ACHN (cell line): ENCODE measurements around the gene SLC25A51.

Experiments used
- DNase-seq: peaks from one replicate; pipeline ENCODE4 v3.0.0-alpha.2; 2015
- in situ Hi-C: cut with HindIII; loops from 2 replicates; pipeline ENCODE4 v1.10.0; 2017; ENCODE audit warnings: low sequenced_read_pairs, low pct_ligation_motif_present, low pct_unique_long_range_greater_than_20kb

SLC25A51 gene

GRCh38 chr9:37922363-37923117 lies 18.6 kb upstream of the SLC25A51 start:
- in situ Hi-C loops = no loop called here
- no peak for DNase-seq

DNA sequence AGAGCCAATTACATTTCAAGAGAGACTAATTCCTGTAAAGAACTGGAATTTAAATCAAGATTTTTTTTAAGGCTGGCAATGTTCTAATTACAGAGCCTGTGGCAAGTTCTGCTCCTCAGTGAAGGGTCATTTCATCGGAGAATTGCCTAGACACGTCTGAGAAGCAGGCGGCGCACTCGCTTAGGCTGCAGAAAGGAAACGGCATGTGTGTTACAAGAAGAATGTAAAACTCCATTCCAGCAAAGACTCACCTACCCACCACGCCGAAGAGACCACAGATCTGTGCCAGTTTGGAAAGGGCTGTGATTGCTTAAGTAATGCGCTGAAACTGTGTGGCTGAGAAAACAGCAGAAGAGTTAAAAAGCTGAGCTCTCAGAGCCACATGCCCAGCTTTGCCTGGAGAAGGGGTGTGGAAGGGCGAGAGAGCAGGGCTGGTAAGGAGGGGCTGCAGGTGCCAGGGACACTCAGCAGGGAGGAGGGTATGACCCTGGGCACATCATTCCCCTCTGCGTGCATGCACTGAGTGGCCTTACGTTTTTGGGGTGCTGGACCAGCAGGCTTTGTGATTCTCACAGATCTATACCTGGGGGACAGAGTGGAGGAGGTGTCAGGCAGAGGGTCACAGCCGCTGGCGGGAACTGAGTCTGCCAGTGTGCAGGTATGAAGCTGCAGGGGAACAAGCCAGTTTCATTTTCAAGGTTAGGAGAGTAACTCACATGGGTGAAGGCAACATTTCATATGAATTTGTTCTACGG lies 17.8 kb upstream of the SLC25A51 start:
- DNase-seq = no peak
- in situ Hi-C loops = no loop called here

GRCh38 chr9:37921168-37921510 lies 17.2 kb upstream of the SLC25A51 start:
- no peak for DNase-seq
- in situ Hi-C loops = no loop called here

DNA sequence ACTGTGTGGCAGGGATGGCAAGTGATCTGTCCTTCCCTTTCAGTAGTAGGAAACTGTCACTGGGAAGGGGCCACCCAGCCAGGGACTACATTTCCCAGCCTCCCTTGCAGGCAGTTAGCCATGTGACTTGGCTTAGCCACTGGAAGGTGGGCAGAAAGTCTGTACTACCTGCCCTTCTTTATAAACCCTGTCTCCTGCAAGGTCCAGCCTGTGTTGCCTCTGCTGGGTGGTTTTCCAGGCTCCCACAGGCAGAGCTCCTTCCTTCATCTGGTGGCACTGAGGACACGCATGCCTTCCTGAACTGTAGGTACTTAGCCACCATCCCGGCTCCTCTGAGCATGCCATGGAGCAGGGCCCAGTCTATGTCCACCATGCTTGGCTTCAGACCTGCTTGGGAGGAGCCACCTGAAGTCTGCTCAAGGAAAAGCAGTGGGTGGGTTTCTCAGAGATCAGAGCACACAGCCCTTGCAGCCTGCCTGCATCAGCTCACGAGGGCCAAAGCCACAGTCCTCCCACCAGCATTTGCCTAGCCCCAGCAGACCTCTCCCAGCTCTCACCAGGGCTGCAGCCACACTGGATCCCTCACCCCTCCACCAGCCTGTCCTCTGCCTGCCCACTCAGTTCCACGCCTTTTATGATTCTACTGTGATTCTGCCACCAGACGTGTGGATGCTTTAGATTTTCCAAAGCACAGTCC lies 16.7 kb upstream of the SLC25A51 start:
- in situ Hi-C loops = no loop called here
- no peak for DNase-seq

- DNase-seq = no peak
- in situ Hi-C loops = no loop called here
These were observed 16.0 kb upstream of the SLC25A51 start for GRCh38 chr9:37919956-37920335.

DNA sequence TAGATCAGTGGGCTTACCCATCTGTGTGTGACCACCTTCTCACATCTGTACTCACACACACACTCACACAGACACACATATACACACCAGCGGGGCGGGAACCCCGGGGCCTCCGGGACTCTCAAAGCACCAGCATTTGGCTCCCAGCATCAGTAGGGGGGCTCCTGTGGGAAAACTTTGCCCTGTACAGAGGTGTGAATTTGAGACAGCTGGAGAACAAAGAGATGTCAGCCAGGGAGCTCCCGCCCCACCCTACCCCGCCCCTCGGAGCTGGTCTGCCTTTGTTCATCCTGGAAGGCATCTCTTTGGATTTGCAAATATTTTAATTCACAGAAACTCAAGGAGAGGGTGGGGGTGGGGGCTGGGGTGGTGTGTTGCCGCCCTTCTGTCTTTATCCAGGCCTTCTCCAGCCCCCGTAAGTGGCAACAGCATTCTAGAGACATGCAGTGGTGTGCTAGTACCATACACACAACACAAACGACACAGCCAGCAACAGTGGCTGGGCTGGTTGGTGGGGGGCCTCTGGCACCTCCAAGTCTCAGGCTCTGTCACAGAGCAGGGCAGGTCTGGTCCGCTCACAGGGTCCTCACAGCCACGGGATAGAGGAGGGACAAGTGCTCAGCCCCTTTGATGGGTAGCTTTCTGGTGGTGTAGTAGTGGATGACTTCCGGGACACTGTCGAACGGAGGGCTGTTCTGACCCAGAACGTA lies 15.5 kb upstream of the SLC25A51 start:
- no peak for DNase-seq
- in situ Hi-C loops = no loop called here

DNA sequence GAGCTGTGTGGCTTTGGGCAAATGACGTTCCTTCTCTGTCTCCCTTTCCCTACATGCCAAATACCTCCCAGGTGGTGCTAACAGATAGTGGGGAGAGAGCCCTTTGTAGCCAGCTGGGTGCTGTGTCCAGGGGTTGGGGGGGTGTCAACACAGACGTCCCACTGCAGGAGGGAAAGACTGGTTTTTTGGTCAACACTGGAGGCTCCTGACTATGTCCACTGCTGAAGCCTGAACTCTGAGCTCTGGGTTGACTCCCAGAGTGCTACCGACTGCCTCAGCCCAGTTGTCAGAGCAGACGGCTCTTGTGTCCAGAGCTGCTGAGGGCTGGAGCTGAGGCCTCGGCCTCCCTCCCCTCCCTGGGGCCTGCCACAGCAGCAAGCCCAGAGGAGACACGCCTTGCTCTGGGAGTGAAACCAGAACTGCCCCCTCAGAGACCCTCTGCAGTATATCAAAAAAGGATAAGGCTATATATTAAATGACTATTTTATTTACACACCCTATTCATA lies 14.8 kb upstream of the SLC25A51 start:
- in situ Hi-C loops = no loop called here
- no peak for DNase-seq

- in situ Hi-C loops = no loop called here
- no peak for DNase-seq
These were observed 14.1 kb upstream of the SLC25A51 start for GRCh38 chr9:37917801-37918664.

- in situ Hi-C loops = no loop called here
- no peak for DNase-seq
These were observed 13.4 kb upstream of the SLC25A51 start for GRCh38 chr9:37917313-37917731.

DNA sequence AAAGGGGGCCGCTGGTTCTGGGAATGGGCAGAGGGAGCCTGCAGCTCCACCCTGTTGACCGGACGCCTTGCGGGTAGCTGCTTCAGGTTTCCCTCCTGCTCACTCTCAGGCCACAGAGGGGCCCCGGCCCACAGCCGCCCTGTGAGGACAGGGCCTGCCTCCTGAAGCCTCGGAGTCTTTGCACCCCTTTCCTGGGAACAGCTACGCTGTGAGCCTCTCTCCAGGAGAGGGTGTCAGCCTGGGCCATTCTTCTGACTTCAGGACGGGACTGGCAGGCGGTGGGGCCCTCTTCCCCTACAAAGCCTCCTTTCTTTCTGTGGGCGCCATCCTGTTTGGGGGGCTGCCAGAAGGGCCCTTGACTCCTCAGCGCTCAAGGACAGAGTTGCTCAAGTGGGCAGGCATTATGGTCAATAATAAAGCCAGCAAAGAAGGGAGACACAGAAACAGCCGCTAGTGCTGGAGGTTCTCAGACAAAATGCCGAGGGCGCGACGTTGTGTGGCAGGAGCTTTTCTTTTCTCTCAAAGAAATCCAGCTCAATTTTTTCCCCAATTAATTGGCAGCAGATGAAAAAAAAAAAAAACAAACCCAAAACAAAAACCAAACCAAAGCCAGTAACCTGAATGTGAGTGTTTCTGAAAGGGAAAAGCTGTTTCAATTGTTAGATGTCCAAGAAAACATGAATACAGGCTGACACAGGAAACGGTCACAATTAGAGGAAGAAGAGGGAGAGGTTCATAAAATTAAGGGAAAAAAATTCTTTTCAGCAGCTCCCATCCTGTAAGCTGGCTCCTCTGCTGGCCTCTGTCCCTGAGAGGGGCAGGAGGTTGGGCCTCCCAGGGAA lies 12.8 kb upstream of the SLC25A51 start:
- in situ Hi-C loops = no loop called here
- no peak for DNase-seq

- in situ Hi-C loops = no loop called here
- DNase-seq = no peak
These were observed 12.1 kb upstream of the SLC25A51 start for GRCh38 chr9:37915911-37916470.

DNA sequence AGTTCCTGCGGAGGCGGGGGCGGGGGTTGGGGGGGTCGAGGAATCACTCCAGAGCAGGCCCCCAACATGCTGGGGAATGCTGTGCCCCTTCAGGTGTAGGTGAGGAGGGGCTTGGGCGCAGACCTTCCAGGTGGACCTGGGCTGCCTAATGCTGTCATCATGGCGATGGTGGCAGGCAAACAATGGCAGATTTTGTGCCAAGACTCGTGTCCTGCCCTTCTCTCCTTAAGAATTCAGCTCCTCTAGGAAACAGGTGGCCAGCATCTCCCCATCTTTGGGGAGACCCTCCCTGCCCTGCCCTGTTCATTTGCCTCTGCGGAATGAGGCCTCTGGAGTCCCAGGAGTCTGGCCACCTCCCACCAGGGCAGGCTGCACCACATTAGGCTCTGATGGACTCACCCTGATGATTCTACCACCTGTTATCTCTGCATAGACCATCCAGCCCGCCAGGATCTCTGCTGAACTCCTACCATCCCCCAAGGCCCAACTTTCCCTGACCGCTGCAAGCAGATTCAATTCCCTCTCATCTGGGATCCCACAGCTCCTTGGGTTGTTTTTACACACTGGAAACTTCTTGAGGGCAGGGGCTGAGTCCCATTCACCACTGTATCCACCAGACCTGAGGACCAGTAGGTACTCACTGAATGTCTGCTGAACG lies 10.9 kb upstream of the SLC25A51 start:
- no peak for DNase-seq
- in situ Hi-C loops = no loop called here

GRCh38 chr9:37914154-37914551 lies 10.2 kb upstream of the SLC25A51 start:
- no peak for DNase-seq
- in situ Hi-C loops = no loop called here

DNA sequence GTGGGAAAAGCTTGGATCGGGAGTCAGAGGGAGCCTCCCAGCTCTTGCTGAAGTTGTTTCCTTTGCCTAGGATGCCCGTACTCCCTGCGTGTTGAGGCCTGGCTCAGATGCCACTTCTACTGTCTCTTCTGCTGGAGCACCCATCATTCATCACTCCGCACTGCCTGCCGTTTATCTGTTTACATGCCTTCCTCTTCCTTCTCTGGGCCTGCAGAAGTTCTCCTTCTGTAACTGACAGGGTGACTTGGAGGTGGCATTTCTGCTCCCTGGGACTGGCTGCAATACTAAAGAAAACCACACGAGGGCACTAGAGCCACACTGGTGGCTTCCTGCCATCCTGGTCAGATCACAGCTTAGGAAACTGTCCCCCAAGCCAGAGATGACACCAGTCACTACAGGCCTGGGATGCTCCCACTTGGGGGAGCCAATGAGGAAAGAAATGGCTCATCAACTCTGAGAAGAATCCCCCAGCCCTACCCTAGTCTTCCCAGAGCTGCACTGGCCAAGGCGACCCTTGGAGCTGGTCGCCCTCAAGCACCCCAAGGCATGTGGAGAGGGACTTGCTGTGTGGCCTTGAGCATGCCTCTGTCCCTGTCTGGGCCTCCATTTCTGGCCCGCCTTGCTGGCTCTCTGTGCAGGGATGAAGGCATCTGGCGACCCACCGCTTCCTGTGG lies 9.7 kb upstream of the SLC25A51 start:
- DNase-seq = peak; percentile 64
- in situ Hi-C loops = no loop called here

DNA sequence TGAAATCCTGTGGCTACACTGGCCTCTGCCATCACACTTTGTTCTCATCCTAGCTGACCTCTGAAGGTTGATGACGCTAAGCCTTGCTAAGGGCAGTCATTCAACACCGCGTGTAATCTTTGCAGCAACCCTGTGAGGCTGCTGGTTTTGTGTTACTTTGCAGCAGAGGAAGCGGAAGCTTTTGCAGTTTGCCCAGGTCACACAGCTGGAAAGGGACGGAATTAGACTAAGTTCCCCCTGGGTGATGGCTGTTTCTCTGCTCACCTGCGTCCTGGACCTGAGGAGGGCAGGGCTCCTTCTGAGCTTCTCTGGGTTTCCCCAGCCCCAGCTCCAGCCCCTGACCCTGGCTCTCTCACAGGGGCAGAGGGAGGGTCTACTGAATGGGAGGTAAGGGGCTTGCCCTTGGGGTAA lies 7.3 kb upstream of the SLC25A51 start:
- in situ Hi-C loops = no loop called here
- no peak for DNase-seq

- no peak for DNase-seq
- in situ Hi-C loops = no loop called here
These were observed 6.3 kb upstream of the SLC25A51 start for GRCh38 chr9:37910271-37910670.
